ENCODE results near the gene OPRM1.

OPRM1 gene

DNA sequence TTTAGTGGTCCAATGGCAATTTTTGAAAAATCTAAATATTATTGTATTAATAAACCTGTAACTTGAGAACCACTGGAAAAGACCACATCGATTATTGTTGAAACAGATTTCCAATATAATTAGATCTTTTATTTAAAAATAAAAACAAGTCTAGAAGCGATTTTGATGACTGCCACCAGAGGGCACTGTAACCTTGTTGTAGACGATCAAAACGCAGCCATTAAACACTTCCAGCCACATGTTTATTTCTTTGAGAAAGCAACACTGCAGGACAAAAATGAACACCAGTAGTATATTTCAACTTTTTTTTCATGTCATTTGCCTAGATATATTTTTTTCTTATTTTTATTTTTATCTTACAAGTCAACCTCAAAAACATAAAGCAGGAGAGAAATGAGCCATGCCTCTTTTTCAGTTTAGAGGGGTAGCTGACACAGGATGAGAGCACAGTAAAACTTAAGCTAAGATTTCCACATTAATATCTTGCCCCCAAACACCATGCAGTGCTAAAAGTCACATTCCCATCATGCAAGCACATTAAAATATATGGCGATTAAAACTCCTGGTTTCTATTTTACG is 115.4 kb downstream of the OPRM1 start:
- H3K9me3 ChIP-seq (ENCODE audit: insufficient read depth, low read depth, low read length) = peaks cover 10% of the 10 kb centered on the region

DNA sequence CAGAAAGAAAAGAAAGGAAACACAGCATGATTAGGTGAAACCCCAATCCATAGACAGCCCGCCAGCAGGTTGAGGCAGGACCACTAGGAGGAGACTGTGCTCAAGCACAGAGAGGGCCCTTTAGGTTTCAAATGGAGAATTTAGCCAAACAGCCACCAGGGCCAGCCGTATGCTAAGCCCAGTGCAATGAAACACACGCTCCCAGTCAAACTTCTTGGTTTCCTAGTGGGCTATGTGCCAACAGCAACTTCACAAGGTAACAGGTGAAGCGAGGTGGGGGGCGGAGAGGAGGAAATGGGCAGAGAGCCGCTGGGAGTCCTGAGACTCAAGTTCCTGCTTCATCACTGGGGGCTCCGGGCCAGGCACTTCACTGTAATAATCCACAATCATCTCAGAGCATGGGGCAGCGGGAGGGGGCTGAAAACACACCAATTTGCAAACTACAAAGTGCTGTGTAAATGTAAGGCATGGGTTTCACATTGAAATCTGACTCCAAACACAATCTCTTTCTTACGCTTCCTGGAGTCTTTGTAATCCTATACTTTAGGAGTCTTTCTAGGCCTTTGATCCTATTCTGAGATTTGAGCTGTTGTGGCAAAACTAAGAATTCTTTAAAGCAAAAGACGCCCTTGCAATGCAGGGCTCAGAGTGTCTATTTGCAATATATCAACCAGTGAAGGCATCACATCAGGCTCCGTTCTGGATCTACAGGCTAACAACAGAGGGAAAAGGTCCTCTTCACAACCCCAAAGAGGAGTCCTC is 117.3 kb downstream of the OPRM1 start:
- H3K36me3 ChIP-seq (ENCODE audit: insufficient read depth, low read length) = no peaks in the 10 kb centered on the region

More for the DNA sequence above, 115.4 kb downstream of the OPRM1 start:
- Histone ChIP-seq H3K9ac (ENCODE audit: low read depth, low read length) (no peak overlapping the region), H3K4me1 (ENCODE audit: insufficient read depth, low read length) (peaks cover 4% of the 10 kb centered on the region; the same call in 1 of the 2 replicates), H3K36me3 (ENCODE audit: insufficient read depth, low read length) (no peaks in the 10 kb centered on the region), H3K27ac (ENCODE audit: low read depth, low read length) (no peak overlapping the region), H3K4me3 (ENCODE audit: low read length) (no peak overlapping the region), H3K27me3 (ENCODE audit: insufficient read depth, low read length) (no peaks in the 10 kb centered on the region)
- WGBS = 45% methylated on average over 5 of the region's 6 CpGs

DNA sequence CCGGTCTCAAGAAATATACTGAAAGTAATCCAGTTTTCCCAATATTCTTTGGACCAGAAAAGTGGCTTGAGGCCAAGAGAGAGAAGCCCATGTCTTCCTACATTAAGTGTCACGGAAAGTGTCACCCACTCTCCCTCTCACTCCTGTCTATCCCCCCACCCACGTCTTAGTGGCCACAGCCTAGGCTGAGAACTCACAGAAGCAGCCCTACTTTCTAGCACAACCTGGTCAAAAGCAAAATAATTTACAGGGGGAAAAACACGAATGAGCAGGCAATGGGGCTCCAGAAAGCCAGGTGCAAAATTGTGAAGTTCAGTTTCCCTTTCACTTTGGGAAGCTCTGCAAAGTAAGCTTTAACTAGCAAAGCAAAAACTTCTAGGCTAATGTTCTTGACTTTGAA is 118.0 kb downstream of the OPRM1 start:
- H3K27ac ChIP-seq (ENCODE audit: low read depth, low read length) = no peak overlapping the region
- H3K27me3 ChIP-seq (ENCODE audit: insufficient read depth, low read length) = no peaks in the 10 kb centered on the region
- H3K9ac ChIP-seq (ENCODE audit: low read depth, low read length) = no peak overlapping the region
- H3K4me3 ChIP-seq (ENCODE audit: low read length) = no peak overlapping the region
- WGBS = 90% methylated on average over 4 of the region's 4 CpGs
- H3K4me1 ChIP-seq (ENCODE audit: insufficient read depth, low read length) = peaks cover 4% of the 10 kb centered on the region; the same call in 1 of the 2 replicates
- H3K36me3 ChIP-seq (ENCODE audit: insufficient read depth, low read length) = no peaks in the 10 kb centered on the region
- peaks cover 10% of the 10 kb centered on the region for H3K9me3 ChIP-seq (ENCODE audit: insufficient read depth, low read depth, low read length)

More for the DNA sequence above, 117.3 kb downstream of the OPRM1 start:
- H3K4me1 ChIP-seq (ENCODE audit: insufficient read depth, low read length) = peaks cover 4% of the 10 kb centered on the region; the same call in 1 of the 2 replicates
- H3K9me3 ChIP-seq (ENCODE audit: insufficient read depth, low read depth, low read length) = peaks cover 10% of the 10 kb centered on the region
- H3K27ac ChIP-seq (ENCODE audit: low read depth, low read length) = no peak overlapping the region
- WGBS = 73% methylated on average over 11 of the region's 11 CpGs
- no peaks in the 10 kb centered on the region for H3K27me3 ChIP-seq (ENCODE audit: insufficient read depth, low read length)
- H3K9ac ChIP-seq (ENCODE audit: low read depth, low read length) = no peak overlapping the region
- no peak overlapping the region for H3K4me3 ChIP-seq (ENCODE audit: low read length)

DNA sequence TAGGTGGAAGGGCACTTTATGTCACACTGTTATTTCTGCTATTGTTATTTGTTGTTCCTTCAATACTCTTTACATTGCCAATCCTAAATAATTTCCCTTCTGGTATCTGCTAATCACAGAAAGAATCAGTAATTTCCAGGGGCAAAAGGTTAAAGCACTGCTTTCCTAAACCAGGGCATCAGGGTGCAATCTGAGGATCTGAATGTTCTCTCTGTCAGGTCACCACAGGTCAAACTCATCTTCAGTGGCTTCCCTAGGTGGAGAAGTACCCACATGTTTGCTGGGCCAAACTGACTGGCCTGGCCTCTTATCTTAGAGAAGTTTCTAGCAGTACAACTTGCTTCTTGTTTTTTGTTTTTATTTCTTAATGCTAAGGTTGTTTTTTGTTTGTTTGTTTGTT is 118.7 kb downstream of the OPRM1 start:
- Histone ChIP-seq H3K36me3 (ENCODE audit: insufficient read depth, low read length) (no peaks in the 10 kb centered on the region), H3K9ac (ENCODE audit: low read depth, low read length) (no peak overlapping the region), H3K9me3 (ENCODE audit: insufficient read depth, low read depth, low read length) (peaks cover 10% of the 10 kb centered on the region), H3K4me1 (ENCODE audit: insufficient read depth, low read length) (peaks cover 4% of the 10 kb centered on the region; the same call in 1 of the 2 replicates), H3K27ac (ENCODE audit: low read depth, low read length) (no peak overlapping the region), H3K27me3 (ENCODE audit: insufficient read depth, low read length) (no peaks in the 10 kb centered on the region), H3K4me3 (ENCODE audit: low read length) (no peak overlapping the region)

DNA sequence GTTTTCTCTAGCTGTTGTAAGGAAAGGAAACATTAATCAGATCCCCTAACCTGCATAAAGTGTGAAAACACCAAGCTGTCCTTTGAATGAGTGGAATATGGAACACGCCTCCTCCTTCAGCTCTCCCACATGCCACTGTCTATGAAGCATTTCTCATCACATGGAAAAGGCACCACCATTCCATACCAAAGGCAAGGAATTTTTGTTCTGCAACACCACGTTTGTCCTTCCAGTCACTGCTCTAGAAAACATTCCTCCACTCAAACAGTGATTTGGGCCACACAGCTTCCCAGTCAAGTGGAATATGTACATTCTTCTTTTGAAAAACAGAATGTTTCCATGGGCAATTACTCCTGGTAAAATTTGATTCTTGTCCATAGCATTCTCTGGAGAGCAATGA is 120.1 kb downstream of the OPRM1 start:
- H3K27ac ChIP-seq (ENCODE audit: low read depth, low read length) = no peak overlapping the region
- H3K27me3 ChIP-seq (ENCODE audit: insufficient read depth, low read length) = no peaks in the 10 kb centered on the region
- WGBS = 92% methylated on average over 2 of the region's 2 CpGs
- H3K4me3 ChIP-seq (ENCODE audit: low read length) = no peak overlapping the region
- no peaks in the 10 kb centered on the region for H3K36me3 ChIP-seq (ENCODE audit: insufficient read depth, low read length)
- H3K9ac ChIP-seq (ENCODE audit: low read depth, low read length) = no peak overlapping the region
- H3K4me1 ChIP-seq (ENCODE audit: insufficient read depth, low read length) = peaks cover 4% of the 10 kb centered on the region; the same call in 1 of the 2 replicates
- peaks cover 10% of the 10 kb centered on the region for H3K9me3 ChIP-seq (ENCODE audit: insufficient read depth, low read depth, low read length)

DNA sequence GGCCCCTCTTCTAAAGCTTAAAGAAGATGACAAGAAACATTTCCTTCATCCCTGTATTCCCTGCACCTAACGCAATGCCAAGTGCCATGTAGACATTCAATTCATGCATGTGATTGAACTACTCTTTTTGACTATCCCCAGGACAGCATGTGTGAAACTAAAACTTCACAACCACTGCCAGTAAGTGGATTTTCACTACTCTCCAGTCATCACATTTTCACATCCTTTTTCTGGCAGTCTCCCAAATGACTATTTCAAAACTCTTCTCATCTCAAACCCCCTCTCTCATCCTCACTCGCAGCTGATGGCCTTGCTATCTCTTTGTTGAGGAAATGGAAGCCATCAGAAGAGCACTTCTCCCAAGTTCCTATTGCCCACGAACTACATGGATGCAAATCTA is 122.6 kb downstream of the OPRM1 start:
- Histone ChIP-seq H3K36me3 (ENCODE audit: insufficient read depth, low read length) (no peaks in the 10 kb centered on the region), H3K9me3 (ENCODE audit: insufficient read depth, low read depth, low read length) (peaks cover 6% of the 10 kb centered on the region; the same call in 1 of the 2 replicates), H3K4me3 (ENCODE audit: low read length) (no peak overlapping the region), H3K27ac (ENCODE audit: low read depth, low read length) (no peak overlapping the region), H3K4me1 (ENCODE audit: insufficient read depth, low read length) (no peaks in the 10 kb centered on the region), H3K27me3 (ENCODE audit: insufficient read depth, low read length) (no peaks in the 10 kb centered on the region), H3K9ac (ENCODE audit: low read depth, low read length) (no peak overlapping the region)
- WGBS = 93% methylated on average over 3 of the region's 3 CpGs

DNA sequence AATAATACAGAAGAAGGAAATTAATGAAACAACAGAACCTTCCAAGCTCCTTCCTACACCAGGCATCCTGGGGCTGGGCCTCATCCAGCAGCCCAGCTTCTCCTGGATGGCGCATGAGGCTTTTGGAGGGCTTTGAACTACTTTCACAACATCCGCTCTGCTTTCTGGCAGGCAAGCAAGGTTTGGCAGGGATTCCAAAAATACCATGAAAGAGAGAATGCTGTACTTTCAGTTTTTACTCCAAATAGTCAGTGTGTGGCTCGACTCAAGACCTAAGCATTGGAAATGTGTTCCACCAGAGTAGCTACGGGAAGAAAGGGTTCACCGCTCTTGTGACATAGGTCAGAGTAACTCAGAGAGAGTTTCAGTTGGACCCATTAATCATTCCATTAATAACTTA is 125.4 kb downstream of the OPRM1 start:
- Histone ChIP-seq H3K9me3 (ENCODE audit: insufficient read depth, low read depth, low read length) (peaks cover 6% of the 10 kb centered on the region; the same call in 1 of the 2 replicates), H3K4me1 (ENCODE audit: insufficient read depth, low read length) (no peaks in the 10 kb centered on the region), H3K9ac (ENCODE audit: low read depth, low read length) (no peak overlapping the region), H3K27ac (ENCODE audit: low read depth, low read length) (no peak overlapping the region), H3K4me3 (ENCODE audit: low read length) (no peak overlapping the region), H3K27me3 (ENCODE audit: insufficient read depth, low read length) (no peaks in the 10 kb centered on the region), H3K36me3 (ENCODE audit: insufficient read depth, low read length) (no peaks in the 10 kb centered on the region)
- WGBS = 94% methylated on average over 5 of the region's 5 CpGs

DNA sequence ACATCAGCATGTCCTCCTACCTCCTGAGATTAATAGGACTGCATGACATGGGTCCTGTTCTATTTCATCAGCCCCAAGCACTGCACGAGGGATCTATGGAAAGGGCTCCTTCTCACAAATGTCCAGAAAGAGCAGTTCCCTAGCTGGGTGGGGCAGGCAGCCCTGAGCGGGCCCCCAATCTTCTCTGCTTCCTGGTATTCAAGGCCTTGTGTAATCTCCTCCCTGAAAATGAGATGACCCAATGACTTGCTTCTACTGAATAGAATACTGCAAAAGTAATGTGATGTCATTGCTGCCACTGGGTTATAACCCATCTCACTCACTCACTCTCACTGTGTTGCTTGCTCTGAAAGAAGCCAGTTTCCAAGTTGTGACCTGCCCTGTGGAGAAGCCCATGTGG is 126.4 kb downstream of the OPRM1 start:
- H3K27me3 ChIP-seq (ENCODE audit: insufficient read depth, low read length) = no peaks in the 10 kb centered on the region
- H3K4me3 ChIP-seq (ENCODE audit: low read length) = no peak overlapping the region
- no peak overlapping the region for H3K9ac ChIP-seq (ENCODE audit: low read depth, low read length)

DNA sequence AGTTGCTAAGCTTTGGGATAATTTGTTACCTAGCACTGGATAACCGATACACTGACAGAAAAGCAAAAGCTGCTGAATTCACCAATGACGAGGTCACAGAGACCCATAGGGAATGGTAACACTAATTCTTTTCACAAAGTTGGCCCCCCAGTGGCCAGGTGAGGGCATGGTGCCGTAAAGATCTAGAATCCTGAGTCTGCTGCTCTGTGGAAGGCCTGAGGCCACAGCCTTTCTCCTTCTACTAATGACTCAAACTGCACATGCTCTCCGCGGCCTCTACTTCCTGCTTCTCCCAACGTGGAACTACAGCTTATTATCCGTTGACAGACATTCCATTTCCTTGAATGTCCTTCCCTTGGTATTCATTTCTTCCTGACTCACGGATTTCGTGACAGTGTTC is 127.1 kb downstream of the OPRM1 start:
- Histone ChIP-seq H3K27ac (ENCODE audit: low read depth, low read length) (no peak overlapping the region), H3K9me3 (ENCODE audit: insufficient read depth, low read depth, low read length) (peaks cover 6% of the 10 kb centered on the region; the same call in 1 of the 2 replicates), H3K36me3 (ENCODE audit: insufficient read depth, low read length) (no peaks in the 10 kb centered on the region), H3K4me3 (ENCODE audit: low read length) (no peak overlapping the region), H3K27me3 (ENCODE audit: insufficient read depth, low read length) (no peaks in the 10 kb centered on the region), H3K4me1 (ENCODE audit: insufficient read depth, low read length) (no peaks in the 10 kb centered on the region), H3K9ac (ENCODE audit: low read depth, low read length) (no peak overlapping the region)
- 91% methylated on average over 9 of the region's 9 CpGs for WGBS

More for the DNA sequence above, 126.4 kb downstream of the OPRM1 start:
- Histone ChIP-seq H3K36me3 (ENCODE audit: insufficient read depth, low read length) (no peaks in the 10 kb centered on the region), H3K4me1 (ENCODE audit: insufficient read depth, low read length) (no peaks in the 10 kb centered on the region), H3K9me3 (ENCODE audit: insufficient read depth, low read depth, low read length) (peaks cover 6% of the 10 kb centered on the region; the same call in 1 of the 2 replicates), H3K27ac (ENCODE audit: low read depth, low read length) (no peak overlapping the region)
- 94% methylated on average over 2 of the region's 2 CpGs for WGBS

DNA sequence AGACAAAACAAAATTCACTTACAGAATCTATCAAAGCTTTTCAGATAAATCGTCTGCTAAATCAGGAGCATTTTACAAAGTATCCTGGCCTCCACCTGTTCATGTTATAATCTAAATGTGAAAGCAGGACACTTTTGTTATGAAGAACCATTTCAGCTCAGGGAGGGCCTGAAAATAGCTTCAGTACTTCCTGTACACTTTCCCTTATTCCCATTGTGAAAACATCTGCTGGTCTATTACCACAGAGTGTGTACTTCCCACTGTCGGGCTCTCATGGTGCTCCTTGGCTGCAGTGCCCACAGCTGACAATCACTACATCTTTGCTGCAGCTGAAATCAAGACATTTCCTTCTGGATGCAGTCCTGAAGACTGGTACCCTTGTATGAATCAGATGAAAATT is 128.1 kb downstream of the OPRM1 start:
- no peak overlapping the region for H3K27ac ChIP-seq (ENCODE audit: low read depth, low read length)
- H3K27me3 ChIP-seq (ENCODE audit: insufficient read depth, low read length) = no peaks in the 10 kb centered on the region
- H3K9ac ChIP-seq (ENCODE audit: low read depth, low read length) = no peak overlapping the region
- peaks cover 8% of the 10 kb centered on the region; the same call in 1 of the 2 replicates for H3K9me3 ChIP-seq (ENCODE audit: insufficient read depth, low read depth, low read length)
- no peak overlapping the region for H3K4me3 ChIP-seq (ENCODE audit: low read length)
- 91% methylated on average over 2 of the region's 2 CpGs for WGBS
- no peaks in the 10 kb centered on the region for H3K36me3 ChIP-seq (ENCODE audit: insufficient read depth, low read length)
- H3K4me1 ChIP-seq (ENCODE audit: insufficient read depth, low read length) = no peaks in the 10 kb centered on the region

DNA sequence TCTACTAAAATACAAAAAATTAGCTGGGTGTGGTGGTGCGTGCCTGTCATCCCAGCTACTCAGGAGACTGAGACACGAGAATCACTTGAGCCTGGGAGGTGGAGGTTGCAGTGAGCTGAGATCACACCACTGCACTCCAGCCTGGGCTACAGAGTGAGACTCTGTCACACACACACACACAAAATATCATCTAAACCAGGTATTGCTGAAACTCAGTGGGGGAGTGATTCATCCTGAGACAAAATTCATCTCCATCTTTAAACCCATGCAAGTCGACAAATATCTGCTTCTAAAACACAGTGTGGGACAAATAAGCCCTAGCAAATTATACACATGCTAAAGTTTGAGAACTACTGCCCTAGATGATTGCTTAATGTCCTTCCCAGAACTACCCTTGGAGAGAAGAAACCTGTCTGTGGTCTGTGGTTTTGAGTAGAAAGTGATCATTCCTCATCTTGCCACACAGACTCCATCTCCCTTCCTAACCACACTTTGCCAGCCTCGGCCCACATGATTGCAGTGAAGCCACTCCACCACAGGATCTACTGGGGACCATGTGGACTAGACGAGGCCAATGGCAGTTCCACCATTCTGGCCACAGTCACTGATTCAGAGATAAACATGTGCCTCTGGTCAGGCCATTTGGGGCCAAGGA is 130.3 kb downstream of the OPRM1 start:
- H3K9me3 ChIP-seq (ENCODE audit: insufficient read depth, low read depth, low read length) = peaks cover 8% of the 10 kb centered on the region; the same call in 1 of the 2 replicates
- 92% methylated on average over 5 of the region's 5 CpGs for WGBS
- no peak overlapping the region for H3K27ac ChIP-seq (ENCODE audit: low read depth, low read length)
- H3K4me3 ChIP-seq (ENCODE audit: low read length) = no peak overlapping the region
- no peaks in the 10 kb centered on the region for H3K36me3 ChIP-seq (ENCODE audit: insufficient read depth, low read length)
- no peaks in the 10 kb centered on the region for H3K4me1 ChIP-seq (ENCODE audit: insufficient read depth, low read length)
- no peak overlapping the region for H3K9ac ChIP-seq (ENCODE audit: low read depth, low read length)
- H3K27me3 ChIP-seq (ENCODE audit: insufficient read depth, low read length) = no peaks in the 10 kb centered on the region

Measured in HUES64 (cell line).